GOT3 (cell line): ENCODE data around the gene KATNAL1.
"Not testable (repeated sequence)": the region's sequence is repeated elsewhere in the genome, so short reads cannot be mapped to it uniquely, and the experiment has no call there.

Source experiments
- DNase-seq: peaks from one replicate; lab custom pipeline; 2025; ENCODE audit warnings: mixed read lengths; lab: John Stamatoyannopoulos, UW

Gene KATNAL1

DNA sequence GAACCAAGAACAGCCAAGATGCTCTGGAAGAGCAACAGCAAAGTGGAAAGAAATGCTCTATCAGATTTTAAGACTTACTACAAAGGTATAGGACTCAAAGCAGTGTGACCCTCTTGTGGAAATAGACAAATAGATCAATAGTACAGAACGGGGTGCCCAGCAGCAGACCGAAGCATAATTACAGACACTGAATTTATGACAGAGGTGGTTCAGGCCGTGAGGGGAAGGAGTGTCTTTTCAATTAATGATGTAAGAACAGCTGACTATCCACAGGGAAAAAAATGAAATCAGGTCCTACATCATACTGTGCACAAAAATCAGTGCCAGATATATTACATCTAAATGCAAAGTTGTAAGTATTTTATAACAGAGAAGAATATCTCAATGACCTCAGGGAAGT lies 95.6 kb downstream of the KATNAL1 start:
- no peak for DNase-seq

DNA sequence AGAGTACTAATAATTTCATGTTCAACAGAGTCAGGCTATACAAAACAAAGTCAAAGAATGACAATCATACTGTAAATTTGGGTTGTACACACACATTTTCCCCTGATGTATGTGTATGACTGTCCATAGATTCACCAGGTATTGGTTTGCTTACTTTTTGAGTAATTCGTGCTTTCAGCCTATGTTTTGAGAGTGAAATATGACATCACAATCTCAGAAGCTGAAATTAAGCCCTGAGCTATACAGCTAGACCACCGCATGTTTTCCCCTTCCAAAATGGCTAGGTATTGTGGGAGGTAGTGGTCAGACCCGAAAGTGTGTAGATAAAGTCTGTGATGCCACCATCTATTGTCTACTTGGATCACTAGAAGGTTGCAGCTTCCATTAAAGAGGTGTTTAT lies 102.8 kb downstream of the KATNAL1 start:
- no peak for DNase-seq

DNA sequence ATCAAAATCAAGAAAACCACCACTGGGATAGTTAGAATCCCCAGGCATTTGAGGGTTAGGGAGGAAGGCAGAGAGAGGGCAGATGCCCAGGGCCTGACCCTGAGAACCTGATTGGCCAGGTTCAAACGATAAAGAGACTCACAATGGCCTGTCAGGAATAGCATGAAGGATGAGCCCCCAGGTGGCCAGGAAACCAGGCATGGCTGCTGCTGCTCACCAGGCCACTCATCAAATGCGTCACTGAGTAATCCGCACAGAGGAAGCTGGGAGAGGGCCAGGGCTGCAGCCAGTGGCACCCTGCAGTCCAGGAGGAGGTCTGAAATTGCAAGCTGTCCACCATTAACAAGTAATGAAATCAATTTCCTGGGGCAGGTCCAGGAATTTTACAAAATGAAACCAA lies 111.3 kb downstream of the KATNAL1 start:
- no peak for DNase-seq

DNA sequence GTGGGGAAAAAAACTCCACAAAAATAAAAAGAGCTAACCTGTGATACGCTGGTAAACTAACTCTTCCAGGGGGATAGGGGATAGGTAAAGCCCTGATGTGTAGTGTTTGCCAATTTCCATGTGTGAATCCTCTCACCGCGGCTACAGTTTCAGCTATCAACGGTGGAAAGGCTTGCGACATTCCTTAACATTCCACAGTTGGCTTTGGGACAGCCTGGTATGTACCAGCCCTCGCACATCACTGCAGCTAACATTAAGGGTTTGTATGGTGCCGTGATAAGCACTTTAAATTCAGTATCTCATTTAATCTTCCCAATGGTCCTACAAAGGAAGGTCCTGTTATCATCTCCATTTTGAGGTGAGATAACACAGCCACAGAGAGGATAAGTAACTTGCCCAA lies 112.4 kb downstream of the KATNAL1 start:
- DNase-seq = no peak

DNA sequence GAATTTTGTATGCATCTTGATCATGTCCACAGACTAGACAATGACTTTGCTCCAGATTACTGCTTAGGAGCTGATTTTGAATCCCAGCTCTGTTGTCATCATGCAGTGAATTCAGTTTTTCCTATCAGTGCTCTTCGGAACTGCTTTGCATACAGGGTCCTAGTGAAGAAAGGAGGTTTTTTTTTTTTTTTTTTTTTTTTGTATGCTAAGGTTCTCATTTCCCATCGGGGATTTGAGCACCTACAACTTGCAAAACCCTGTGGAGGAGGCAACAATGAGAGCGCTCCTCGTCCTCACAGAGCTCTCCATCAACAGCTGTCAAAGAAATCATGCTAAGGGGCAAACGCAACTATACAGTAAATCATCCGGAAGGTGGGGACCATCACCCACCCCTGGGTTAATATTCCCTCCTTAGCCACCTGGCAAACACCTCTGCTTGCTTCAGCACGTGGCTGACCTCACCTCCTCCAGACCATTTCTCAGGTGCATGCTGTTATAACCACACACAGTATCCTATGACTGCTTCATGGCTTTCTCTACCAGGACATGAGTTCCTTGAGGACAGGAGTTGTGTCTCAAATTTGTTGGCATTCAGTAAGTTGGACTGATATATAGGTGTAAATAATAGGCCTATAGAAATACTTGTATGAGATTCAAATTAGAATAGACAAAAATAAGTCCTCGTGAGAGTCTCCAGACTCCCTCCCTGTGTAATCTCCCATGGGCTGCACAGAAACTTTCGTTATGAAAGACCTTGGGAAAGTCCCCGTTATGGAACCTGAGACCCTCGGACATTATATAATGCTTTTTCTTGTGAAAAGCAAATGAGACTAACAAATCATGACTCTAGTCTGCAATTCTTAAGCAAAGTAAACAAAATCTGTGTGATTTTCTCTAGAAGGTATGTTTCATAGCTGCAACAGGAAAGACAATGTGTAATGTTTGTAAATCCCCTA lies 113.8 kb downstream of the KATNAL1 start:
- DNase-seq = no peak

DNA sequence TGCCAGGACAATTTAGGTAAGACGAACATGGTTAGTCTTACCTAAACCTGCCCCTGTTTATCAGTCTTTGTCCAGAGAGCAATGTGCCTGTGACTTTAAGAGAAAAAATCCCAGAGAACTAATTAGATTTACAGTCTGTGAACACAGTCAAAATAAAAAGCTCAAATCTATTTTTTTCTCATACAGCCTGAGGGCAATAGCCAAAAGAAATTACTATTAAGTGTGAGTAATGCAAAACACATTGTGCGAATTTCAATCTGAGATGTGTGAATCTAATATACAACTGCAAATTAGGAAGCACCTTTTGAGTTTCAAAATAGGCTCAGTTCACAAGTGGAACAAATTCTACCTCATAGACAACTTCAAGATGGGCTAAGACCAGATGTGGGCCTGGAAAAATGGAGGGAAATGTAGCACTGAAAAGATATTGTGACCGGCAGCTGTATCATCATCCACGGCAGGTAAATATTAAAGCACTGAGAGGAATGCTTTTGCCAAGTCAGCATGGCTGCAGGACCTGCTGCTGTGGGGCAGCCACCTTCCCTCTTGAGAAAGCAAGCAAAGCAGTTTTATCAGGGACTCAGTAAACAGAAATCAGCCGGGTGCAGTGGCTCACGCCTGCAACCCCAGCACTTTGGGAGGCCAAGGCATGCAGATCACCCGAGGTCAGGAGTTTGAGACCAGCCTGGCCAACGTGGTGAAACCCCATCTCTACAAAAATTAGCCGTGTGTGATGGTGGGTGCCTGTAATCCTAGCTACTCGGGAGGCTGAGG lies 114.8 kb downstream of the KATNAL1 start:
- DNase-seq = no peak

DNA sequence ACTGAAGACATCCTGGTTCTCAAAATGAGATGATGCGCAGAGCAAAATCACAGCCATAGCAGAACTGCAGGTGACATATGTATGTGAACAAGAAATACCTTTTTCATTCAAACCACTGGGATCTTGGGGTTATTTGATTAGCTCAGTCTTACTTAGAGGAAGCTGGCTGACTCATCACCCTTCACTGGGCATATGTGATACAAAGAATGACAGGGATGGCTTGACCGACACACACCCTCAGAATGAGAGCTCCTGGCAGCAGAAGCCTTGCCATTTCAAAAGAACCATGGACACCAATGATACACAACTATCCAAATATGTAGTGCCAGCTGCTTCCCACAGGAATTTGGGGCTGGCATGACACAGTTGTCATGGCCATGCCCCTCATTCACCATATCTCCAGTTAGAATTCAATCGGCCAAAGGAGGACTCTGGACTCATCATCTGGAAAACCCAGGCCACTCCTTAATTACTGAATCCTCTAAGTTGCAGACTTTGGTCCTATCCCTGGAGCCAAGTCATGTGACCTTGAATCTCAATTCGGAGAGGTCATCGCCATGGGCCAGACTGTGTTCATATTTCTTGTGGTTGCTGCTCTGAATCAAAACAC lies 115.8 kb downstream of the KATNAL1 start:
- no peak for DNase-seq

DNA sequence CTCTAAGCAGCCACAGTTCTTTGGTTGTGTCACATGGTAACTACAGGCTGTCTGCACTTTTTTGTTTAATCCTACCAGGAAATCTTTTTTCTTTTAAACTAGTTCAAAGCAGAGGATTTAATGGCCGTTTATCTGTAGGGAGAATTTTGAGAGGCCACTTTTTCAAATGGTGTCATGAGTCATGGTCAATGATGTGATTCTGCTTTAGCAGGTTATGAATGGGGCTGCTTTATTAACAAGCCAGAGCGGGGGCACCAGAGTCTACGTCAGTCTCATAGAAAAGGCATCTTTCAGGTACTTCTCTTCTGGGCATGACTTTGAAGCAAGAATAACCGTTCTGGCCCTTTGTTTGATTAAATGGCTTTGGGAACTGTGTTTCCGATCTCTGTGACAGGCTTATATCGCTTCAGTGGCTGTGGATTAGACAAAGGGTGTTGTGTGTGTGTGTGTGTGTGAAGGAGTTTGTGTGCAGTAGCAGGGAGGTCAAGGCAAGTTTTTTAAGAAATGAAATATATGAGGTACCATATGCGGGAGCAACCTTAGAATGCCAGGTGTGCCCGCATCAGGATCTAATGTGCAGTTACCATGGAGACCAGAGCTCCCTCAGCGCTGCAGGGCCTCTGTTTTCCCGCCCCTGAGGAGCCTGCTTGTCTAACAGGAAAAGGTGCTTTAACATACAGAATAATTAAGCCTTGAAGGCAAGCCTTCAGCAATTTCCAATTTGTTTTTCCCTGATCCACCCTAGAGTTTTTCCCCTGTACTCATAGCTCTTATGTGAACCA lies 120.5 kb downstream of the KATNAL1 start:
- no peak for DNase-seq

DNA sequence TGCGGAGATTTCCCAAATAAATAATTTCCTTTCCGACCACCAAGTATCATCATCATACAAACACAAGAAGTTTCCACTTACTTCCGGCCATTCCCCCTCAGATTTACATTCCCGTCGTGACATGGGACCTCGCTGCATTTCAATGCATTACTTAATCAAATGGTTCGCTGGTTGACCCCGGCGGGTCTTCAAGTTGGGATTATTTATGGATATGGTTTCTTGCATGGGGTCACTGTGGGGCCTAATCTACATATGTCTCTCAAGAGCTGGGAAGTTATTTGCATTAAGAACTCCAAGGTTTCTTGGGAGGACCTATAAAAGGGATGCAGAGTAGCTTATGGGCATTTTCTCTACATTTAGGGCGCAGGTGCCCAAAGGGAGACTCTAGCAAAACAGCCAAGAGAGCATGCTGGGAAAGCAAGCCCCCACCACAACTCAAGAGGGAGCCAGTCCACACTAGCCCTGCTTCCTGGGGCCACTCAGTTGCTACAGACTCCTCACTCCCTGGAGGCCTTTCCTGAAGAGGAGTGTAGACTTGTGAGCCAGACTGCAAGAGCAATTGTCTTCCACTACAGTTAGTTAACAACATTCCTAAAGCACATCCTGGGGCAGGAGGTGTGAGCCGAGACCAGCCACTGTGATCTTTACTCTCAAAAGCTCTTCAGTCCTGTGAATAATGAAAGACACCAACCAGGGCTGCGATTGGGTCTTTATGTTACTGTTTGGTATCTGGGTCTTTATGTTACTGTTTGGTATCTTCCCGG lies 125.3 kb downstream of the KATNAL1 start:
- no peak for DNase-seq

DNA sequence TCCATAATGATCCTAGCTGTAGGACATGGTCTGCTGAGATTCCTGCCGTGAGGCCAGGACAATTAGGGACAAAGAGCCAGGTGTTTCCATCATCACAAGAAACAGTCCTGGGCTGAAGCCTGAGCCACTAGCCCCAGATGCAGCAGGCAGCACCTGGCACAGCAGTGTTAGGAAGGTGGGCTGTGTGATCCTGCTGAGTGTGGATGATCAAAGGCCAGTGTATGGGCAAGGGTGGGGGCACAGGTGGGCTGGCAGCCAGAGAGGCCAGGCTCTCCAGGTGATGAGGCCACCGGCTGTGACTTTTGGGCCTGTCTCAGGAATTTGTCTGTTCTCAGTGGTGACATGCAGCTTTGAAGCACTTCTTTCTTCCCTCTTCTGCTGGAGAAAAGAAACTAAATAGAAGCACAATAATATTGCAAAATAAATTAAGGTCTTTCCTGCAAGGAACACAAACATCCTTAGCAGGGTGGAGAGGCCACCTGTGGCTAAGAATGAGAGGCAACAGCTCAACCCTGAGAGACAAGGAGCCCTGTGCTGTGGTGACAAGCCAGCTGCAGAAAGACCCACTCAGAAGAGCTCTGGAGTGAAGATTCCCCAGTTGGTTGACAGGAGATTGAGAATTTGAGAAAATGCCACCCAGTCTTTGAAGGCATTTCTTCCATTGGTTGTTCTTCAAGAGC lies 127.6 kb downstream of the KATNAL1 start:
- no peak for DNase-seq

DNA sequence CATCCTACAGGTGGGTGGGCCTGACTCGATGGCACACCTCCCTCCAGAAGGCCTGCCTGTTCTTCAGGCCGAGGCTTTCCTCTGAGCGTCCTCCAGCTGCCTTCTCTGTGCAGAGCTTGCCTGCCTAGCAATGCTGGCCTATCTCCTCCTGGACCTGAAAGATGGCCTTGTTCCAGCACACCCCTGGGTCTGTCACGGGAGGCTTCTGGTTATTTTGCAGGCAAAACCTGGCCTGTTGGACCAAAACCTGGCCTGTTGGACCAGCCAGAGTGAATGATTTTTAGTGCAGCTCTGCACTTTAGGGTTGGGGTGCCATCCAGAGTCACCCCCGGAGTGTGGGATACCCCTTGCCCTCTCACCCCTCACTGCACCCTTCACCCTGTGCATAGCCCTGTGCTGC lies 128.4 kb downstream of the KATNAL1 start:
- no peak for DNase-seq

DNA sequence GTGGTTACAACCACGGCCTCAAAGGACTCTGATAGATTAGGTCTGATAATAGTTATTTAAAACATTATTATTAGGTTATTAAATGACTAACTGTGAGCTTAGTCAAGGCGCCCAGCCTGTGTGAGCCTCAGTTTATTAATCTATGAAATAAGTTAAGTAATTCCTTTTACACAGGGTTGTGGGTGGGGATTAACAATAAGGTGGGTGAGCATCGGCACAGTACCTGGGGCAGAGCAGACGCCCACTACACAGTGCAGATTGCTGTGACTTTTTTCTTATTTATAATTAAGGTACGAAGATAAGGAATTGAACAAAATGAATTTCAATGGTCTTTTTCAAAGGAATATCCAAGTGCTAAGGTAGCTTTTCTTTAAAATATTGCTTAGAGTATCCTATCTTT lies 132.2 kb downstream of the KATNAL1 start:
- no peak for DNase-seq

DNA sequence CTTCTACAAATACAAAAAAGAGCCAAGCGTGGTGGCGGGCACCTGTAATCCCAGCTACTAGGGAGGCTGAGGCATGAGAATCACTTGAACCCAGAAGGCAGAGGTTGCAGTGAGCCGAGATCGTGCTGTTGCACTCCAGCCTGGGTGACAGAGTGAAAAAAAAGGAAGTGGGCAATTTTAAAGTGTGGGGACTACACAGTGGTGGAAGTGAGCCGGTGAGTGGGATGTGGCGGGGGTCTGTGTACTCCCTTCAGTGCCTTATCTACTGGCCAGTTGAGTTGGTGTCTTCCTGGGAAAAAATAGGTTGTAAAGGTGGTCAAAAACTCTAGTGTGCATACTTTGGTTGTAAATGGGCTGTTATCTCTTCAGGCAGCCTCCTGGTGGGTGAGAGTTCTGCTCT lies 133.1 kb downstream of the KATNAL1 start:
- DNase-seq = not testable (repeated sequence)

DNA sequence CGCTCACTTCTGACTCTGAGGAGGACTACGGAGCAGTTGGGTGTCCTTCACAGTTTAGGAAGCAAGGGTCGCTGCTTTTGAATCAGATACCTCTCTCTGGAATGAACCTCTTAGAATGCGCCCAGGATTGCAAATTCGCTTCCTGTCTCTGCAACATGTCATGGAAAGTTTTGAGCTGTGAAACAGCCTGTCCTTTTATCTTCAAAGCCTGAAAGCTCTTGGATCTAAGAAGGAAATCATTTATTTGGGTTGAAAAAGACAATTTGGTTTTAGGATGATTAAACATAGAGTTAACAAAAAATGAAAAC lies 134.1 kb downstream of the KATNAL1 start:
- DNase-seq = no peak

DNA sequence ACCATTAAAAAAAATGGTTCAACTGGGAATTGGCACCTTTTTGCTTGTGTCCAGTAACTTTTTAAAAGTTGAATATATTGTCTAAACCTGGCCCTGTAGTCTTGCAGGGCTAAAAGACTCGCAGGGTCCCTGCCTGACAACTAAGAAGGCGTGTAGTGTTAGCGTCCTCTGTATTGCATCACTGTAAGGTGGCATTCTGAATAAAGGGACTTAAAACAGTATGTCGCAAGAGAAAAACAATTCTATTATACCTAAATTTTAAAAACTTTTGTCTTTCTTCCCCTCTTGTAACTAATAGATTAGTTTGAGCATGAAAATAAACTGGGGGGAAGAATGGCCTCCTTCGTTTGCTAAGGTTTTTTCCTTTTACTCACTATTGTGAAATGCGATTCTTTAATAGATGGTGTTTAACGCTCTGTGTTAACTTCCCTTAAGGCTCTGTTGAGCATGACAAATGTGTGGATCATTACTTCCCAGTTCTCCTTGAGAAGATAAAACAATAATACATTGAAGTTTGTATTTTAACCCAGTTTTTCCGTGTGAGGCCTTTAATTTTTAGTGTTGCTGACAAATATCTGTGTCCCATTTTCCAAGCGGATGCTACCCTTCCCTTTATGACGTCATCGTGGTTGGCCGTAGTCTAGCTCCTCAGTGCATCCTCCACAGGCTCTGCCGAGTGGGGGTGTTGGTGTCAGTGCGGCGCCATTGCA lies 134.6 kb downstream of the KATNAL1 start:
- DNase-seq = no peak

DNA sequence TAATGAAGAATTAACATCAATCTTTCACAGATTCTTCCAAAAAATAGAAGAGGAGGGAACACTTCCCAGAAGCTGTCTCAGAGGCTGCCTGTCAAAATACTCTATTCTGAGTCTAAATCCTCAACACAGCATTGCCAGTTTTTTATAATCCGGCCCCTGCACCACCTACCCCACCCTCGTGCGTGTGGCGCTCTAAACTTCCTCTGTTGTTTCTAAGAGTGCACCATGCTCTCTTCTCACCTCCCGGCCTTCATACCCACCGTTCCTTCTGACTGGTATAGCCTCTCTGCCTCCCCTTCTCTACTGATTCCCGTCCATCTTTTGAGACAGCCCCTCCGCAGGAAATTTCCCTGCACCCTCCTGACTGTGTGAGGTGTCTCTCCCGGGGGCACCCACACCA lies 136.8 kb downstream of the KATNAL1 start:
- DNase-seq = no peak

DNA sequence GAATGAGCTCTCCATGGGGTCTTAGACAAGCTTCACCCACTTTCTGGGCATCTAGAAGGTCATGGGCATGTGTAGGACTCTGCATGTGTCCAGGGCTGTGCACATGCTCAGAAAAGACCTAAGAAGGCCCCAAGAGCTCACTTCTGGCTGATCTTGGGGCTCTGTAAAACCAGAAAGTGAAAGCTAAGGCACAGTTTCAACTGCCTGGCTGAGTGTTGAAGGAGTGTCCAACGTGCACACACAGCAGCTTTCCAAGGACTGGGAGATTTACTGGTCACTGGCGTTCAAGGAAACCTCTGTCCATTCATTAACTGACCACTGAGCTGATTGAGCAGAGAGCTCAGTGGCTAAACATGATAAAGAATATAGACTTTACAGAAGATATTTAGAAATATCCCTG lies 137.9 kb downstream of the KATNAL1 start:
- DNase-seq = no peak

DNA sequence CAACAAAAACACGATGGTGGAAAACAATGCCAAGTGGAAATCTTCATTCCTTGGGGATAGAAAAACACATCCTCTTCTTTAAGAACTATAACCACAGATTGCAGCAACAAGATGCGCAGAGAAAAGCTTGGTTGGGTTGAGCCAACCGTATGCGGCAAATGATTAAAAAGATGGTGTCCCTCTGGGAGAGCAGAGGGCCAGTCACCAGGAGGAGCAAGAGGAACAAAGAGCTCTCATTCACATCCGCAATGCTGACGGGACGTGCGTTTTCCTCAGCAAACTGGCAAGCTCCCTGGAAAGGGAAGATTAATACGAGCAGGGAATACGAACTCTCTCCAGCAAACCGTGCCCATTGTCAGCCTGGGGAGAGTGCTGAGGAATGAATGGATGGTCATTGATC lies 141.6 kb downstream of the KATNAL1 start:
- no peak for DNase-seq

DNA sequence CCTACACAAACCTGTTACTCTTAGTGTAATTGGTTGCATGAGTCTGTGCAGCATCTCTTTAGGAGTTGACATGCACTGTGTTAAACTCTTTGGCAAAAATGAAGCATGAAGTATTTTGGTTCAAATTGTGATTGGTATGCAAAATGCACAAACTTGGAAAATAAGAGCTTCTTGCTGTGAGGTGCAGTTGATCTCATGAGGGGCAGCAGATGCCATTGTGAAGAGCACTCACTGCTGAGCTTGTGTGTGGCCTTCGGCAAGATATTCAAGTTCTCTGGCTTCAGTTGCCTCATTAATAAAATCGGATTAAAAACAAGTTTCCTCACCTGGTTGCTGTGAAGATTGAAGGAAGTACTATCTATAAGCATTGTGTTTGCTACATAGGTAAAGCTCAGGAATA lies 142.3 kb downstream of the KATNAL1 start:
- DNase-seq = no peak

DNA sequence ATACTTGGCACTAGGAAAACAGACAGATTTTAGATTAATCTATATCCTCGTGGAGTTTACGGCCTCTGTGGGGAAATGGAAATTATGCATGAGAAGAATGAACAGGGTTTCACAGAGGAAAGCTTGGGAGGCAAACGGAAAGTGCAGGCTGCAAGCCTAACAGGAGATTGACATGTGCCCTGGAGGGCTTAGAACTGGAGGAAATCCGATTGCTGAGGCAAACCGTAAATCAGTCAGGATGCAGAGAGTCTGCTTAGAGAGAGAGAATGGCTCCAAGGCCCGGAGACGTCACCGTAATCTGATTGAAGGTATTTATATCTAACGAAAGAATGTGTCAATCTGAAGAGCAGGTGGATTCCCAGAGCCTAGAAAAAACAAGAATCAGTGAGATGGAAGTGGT lies 143.2 kb downstream of the KATNAL1 start:
- no peak for DNase-seq
